HG03139 (cell line): ENCODE data around the gene LRP1B.

ENCODE experiments used
- ATAC-seq: cut with Tn5 transposase; IDR thresholded peaks from one replicate; pipeline ENCODE4 v1.9.1; 2021; ENCODE audit not compliant: unreplicated experiment

The LRP1B gene

GRCh38 chr2:141468761-141469160, 662.1 kb downstream of the LRP1B start:
- no peak for ATAC-seq

GRCh38 chr2:141467331-141467730, 663.5 kb downstream of the LRP1B start:
- ATAC-seq, result no peak

GRCh38 chr2:141464995-141465394, 665.8 kb downstream of the LRP1B start:
- ATAC-seq, result no peak

- no peak for ATAC-seq
These were observed 672.5 kb downstream of the LRP1B start for GRCh38 chr2:141458351-141458750.

- ATAC-seq, result no peak
These were observed 674.9 kb downstream of the LRP1B start for GRCh38 chr2:141455877-141456276.

GRCh38 chr2:141455211-141455826, 675.5 kb downstream of the LRP1B start:
- no peak for ATAC-seq

GRCh38 chr2:141440072-141440635, 690.7 kb downstream of the LRP1B start:
- no peak for ATAC-seq

GRCh38 chr2:141439524-141439923, 691.3 kb downstream of the LRP1B start:
- no peak for ATAC-seq

GRCh38 chr2:141438536-141438935, 692.3 kb downstream of the LRP1B start:
- no peak for ATAC-seq

GRCh38 chr2:141437521-141437920, 693.3 kb downstream of the LRP1B start:
- ATAC-seq, result no peak

GRCh38 chr2:141423124-141423523, 707.7 kb downstream of the LRP1B start:
- no peak for ATAC-seq

- ATAC-seq, result no peak
These were observed 713.5 kb downstream of the LRP1B start for GRCh38 chr2:141417246-141417797.

GRCh38 chr2:141411419-141411818, 719.4 kb downstream of the LRP1B start:
- ATAC-seq, result no peak

- ATAC-seq, result no peak
These were observed 731.5 kb downstream of the LRP1B start for GRCh38 chr2:141399270-141399669.

- no peak for ATAC-seq
These were observed 737.6 kb downstream of the LRP1B start for GRCh38 chr2:141393214-141393545.

- ATAC-seq, result no peak
These were observed 738.2 kb downstream of the LRP1B start for GRCh38 chr2:141392517-141393213.

GRCh38 chr2:141386168-141386567, 744.6 kb downstream of the LRP1B start:
- no peak for ATAC-seq

- no peak for ATAC-seq
These were observed 746.1 kb downstream of the LRP1B start for GRCh38 chr2:141384676-141385075.

- ATAC-seq, result no peak
These were observed 748.9 kb downstream of the LRP1B start for GRCh38 chr2:141381946-141382345.

GRCh38 chr2:141380008-141380979, 750.5 kb downstream of the LRP1B start:
- no peak for ATAC-seq

- no peak for ATAC-seq
These were observed 766.0 kb downstream of the LRP1B start for GRCh38 chr2:141364821-141365220.
